GM12878 (cell line): ENCODE results near the gene FOXK2. TPM values are rescaled to one million over a fixed set of nuclear protein-coding genes. Genes with fewer than 3 reads are reported as not detected.

Experiments used
- BMI1 ChIP-seq: fragments of 450-650 bp; IDR thresholded peaks from 2 replicates; pipeline ENCODE4 v1.6.1; 2016; ENCODE audit warnings: mild to moderate bottlenecking, moderate library complexity, borderline replicate concordance
- BRCA1 ChIP-seq: IDR thresholded peaks from 2 replicates; pipeline ENCODE4 v1.6.1; 2011; ENCODE audit warnings: low read depth, low read length, improper control_type of control experiment
- CBFB ChIP-seq: IDR thresholded peaks from 2 replicates; pipeline ENCODE4 v1.6.1; 2016; ENCODE audit warnings: antibody characterized with exemption, low read depth
- CREM ChIP-seq: IDR thresholded peaks from 2 replicates; pipeline ENCODE4 v1.6.1; 2014; ENCODE audit warnings: antibody characterized with exemption, low read depth
- ESRRA ChIP-seq: IDR thresholded peaks from 2 replicates; pipeline ENCODE4 v1.6.1; 2012; ENCODE audit warnings: mild to moderate bottlenecking, low read length, improper control_type of control experiment
- IRF4 ChIP-seq: IDR thresholded peaks from 2 replicates; pipeline ENCODE4 v1.6.1; 2011; ENCODE audit warnings: low read depth, low read length
- JUNB ChIP-seq: IDR thresholded peaks from 2 replicates; pipeline ENCODE4 v1.6.1; 2016; ENCODE audit warnings: antibody characterized with exemption, mild to moderate bottlenecking
- KAT2A ChIP-seq: conservative IDR thresholded peaks from 2 replicates; pipeline ENCODE4 v1.6.1; 2011; ENCODE audit warnings: low read depth, low read length; ENCODE audit not compliant: control insufficient read depth
- LARP7 ChIP-seq: fragments of 450-650 bp; IDR thresholded peaks from 2 replicates; pipeline ENCODE4 v1.6.1; 2017; ENCODE audit warnings: mild to moderate bottlenecking
- MTA2 ChIP-seq: fragments of 450-650 bp; IDR thresholded peaks from 2 replicates; pipeline ENCODE4 v1.6.1; 2016; ENCODE audit warnings: low read depth, mild to moderate bottlenecking, moderate library complexity
- NR2C1 ChIP-seq: fragments of 450-650 bp; IDR thresholded peaks from 2 replicates; pipeline ENCODE4 v1.6.1; 2017; ENCODE audit warnings: antibody characterized with exemption, mild to moderate bottlenecking, moderate library complexity
- RAD21 ChIP-seq: IDR thresholded peaks from 2 replicates; pipeline ENCODE4 v1.6.1; 2011; ENCODE audit warnings: mild to moderate bottlenecking, low read depth, low read length, moderate library complexity; ENCODE audit not compliant: insufficient read depth
- SIX5 ChIP-seq: IDR thresholded peaks from 2 replicates; pipeline ENCODE4 v1.6.1; 2011; ENCODE audit warnings: mild to moderate bottlenecking, low read depth, low read length, moderate library complexity; ENCODE audit not compliant: severe bottlenecking
- SREBF2 ChIP-seq: IDR thresholded peaks from 2 replicates; pipeline ENCODE4 v1.6.1; 2012; ENCODE audit warnings: mild to moderate bottlenecking, low read length
- STAT3 ChIP-seq: IDR thresholded peaks from 2 replicates; pipeline ENCODE4 v1.6.1; 2011; ENCODE audit warnings: low read depth, low read length, improper control_type of control experiment
- WRNIP1 ChIP-seq: IDR thresholded peaks from 2 replicates; pipeline ENCODE4 v1.6.1; 2011; ENCODE audit warnings: low read depth, low read length, improper control_type of control experiment, borderline replicate concordance
- ZNF24 ChIP-seq: fragments of 450-650 bp; IDR thresholded peaks from 2 replicates; pipeline ENCODE4 v1.6.1; 2017; ENCODE audit warnings: antibody characterized with exemption, mild to moderate bottlenecking
- ZNF384 ChIP-seq: IDR thresholded peaks from 2 replicates; pipeline ENCODE4 v1.6.1; 2012; ENCODE audit warnings: low read depth, mild to moderate bottlenecking, low read length, improper control_type of control experiment, borderline replicate concordance
- ZNF622 ChIP-seq: fragments of 450-650 bp; IDR thresholded peaks from 2 replicates; pipeline ENCODE4 v1.6.1; 2017; ENCODE audit warnings: mild to moderate bottlenecking, inconsistent platforms
- polyA plus RNA-seq, 11 experiments: library from polyadenylated mRNA; depleted of rRNA in 4 of 11; unstranded in 6 of 11; stranded (reverse) in 5 of 11; fragments of >200 nt; fragmentation: Nextera tagmentation in 4 of 11; fragmentation: Illumina TruSeq in 1 of 11; extraction: Ambion mirVana in 4 of 11; extraction: Trizol in 1 of 11; gene quantifications; 1 replicate in 1 of 11; 2 replicates in 10 of 11; pipeline versions ENCODE4 v1.2.1 to v1.2.3, GENCODE V29; 2011 to 2016; ENCODE audit warnings: inconsistent platforms in 2 of 11, missing spikeins in 2 of 11, low read depth in 1 of 11
- total RNA-seq, 4 experiments: library from RNA; depleted of rRNA in 3 of 4; stranded (reverse); fragments of >200 nt in 3 of 4; fragmentation: Illumina TruSeq in 1 of 4; extraction: Trizol in 1 of 4; gene quantifications; 2 replicates each; pipeline versions ENCODE4 v1.2.1 to v1.2.3, GENCODE V29; 2013 to 2021
- TF ChIP-seq, protein P1 (sequence below): IDR thresholded peaks from 2 replicates; pipeline ENCODE4 v1.6.1; 2011; ENCODE audit warnings: borderline replicate concordance, low read depth, mild to moderate bottlenecking, moderate library complexity, mixed read lengths, low read length; ENCODE audit not compliant: insufficient read depth; ENCODE audit errors: extremely low read length
- TF ChIP-seq, protein P2 (sequence below): IDR thresholded peaks from 2 replicates; pipeline ENCODE4 v1.6.1; 2011; ENCODE audit warnings: mild to moderate bottlenecking, low read depth, low read length, moderate library complexity; ENCODE audit not compliant: insufficient replicate concordance
- TF ChIP-seq, protein P3 (sequence below): IDR thresholded peaks from 2 replicates; pipeline ENCODE4 v1.6.1; 2012; ENCODE audit warnings: low read depth, low read length, improper control_type of control experiment
- TF ChIP-seq, protein P4 (sequence below): fragments of 450-650 bp; IDR thresholded peaks from 2 replicates; pipeline ENCODE4 v1.6.1; 2017; ENCODE audit warnings: low read depth, mild to moderate bottlenecking, moderate library complexity
- TF ChIP-seq, protein P5 (sequence below): fragments of 450-650 bp; formaldehyde crosslinking; IDR thresholded peaks from 2 replicates; pipeline ENCODE4 v1.4.0; 2020; ENCODE audit warnings: mild to moderate bottlenecking, moderate library complexity

FOXK2 gene
- total and polyA plus RNA-seq, 10 of the 15 experiments (the other 5 are each of a cell fraction or from before 2014, with no cell fraction given): 2.4 to 56.8 (median 34.4) TPM

- TF ChIP-seq, protein P1, sequence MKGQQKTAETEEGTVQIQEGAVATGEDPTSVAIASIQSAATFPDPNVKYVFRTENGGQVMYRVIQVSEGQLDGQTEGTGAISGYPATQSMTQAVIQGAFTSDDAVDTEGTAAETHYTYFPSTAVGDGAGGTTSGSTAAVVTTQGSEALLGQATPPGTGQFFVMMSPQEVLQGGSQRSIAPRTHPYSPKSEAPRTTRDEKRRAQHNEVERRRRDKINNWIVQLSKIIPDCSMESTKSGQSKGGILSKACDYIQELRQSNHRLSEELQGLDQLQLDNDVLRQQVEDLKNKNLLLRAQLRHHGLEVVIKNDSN: no peak
- no peak for TF ChIP-seq ZNF384
- no peak for TF ChIP-seq SIX5
- peak; percentile 53; the same call in 1 of the 2 replicates for TF ChIP-seq CBFB
- TF ChIP-seq MTA2: 0 out of 2 replicates have a peak, but pooled peaks have one; percentile 20
- TF ChIP-seq, protein P2, sequence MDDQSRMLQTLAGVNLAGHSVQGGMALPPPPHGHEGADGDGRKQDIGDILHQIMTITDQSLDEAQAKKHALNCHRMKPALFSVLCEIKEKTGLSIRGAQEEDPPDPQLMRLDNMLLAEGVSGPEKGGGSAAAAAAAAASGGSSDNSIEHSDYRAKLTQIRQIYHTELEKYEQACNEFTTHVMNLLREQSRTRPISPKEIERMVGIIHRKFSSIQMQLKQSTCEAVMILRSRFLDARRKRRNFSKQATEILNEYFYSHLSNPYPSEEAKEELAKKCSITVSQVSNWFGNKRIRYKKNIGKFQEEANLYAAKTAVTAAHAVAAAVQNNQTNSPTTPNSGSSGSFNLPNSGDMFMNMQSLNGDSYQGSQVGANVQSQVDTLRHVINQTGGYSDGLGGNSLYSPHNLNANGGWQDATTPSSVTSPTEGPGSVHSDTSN: no peak
- TF ChIP-seq, protein P3, sequence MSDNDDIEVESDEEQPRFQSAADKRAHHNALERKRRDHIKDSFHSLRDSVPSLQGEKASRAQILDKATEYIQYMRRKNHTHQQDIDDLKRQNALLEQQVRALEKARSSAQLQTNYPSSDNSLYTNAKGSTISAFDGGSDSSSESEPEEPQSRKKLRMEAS: no peak
- peak; percentile 59 for TF ChIP-seq JUNB
- no peak for TF ChIP-seq ZNF622
- no peak for TF ChIP-seq ESRRA
- no peak for TF ChIP-seq LARP7
- TF ChIP-seq BMI1: no peak
- peak; percentile 94 for TF ChIP-seq SREBF2
- no peak for TF ChIP-seq KAT2A
- TF ChIP-seq BRCA1: no peak
- TF ChIP-seq CREM: peak; percentile 66; the same call in 1 of the 2 replicates
- no peak for TF ChIP-seq WRNIP1
- no peak for TF ChIP-seq STAT3
- TF ChIP-seq, protein P4, sequence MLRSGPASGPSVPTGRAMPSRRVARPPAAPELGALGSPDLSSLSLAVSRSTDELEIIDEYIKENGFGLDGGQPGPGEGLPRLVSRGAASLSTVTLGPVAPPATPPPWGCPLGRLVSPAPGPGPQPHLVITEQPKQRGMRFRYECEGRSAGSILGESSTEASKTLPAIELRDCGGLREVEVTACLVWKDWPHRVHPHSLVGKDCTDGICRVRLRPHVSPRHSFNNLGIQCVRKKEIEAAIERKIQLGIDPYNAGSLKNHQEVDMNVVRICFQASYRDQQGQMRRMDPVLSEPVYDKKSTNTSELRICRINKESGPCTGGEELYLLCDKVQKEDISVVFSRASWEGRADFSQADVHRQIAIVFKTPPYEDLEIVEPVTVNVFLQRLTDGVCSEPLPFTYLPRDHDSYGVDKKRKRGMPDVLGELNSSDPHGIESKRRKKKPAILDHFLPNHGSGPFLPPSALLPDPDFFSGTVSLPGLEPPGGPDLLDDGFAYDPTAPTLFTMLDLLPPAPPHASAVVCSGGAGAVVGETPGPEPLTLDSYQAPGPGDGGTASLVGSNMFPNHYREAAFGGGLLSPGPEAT: no peak
- TF ChIP-seq IRF4: peak; percentile 91
- peak; percentile 52 for TF ChIP-seq RAD21
- TF ChIP-seq NR2C1: no peak; the same call in 1 of the 2 replicates
- TF ChIP-seq ZNF24: peak; percentile 99
- TF ChIP-seq, protein P5, sequence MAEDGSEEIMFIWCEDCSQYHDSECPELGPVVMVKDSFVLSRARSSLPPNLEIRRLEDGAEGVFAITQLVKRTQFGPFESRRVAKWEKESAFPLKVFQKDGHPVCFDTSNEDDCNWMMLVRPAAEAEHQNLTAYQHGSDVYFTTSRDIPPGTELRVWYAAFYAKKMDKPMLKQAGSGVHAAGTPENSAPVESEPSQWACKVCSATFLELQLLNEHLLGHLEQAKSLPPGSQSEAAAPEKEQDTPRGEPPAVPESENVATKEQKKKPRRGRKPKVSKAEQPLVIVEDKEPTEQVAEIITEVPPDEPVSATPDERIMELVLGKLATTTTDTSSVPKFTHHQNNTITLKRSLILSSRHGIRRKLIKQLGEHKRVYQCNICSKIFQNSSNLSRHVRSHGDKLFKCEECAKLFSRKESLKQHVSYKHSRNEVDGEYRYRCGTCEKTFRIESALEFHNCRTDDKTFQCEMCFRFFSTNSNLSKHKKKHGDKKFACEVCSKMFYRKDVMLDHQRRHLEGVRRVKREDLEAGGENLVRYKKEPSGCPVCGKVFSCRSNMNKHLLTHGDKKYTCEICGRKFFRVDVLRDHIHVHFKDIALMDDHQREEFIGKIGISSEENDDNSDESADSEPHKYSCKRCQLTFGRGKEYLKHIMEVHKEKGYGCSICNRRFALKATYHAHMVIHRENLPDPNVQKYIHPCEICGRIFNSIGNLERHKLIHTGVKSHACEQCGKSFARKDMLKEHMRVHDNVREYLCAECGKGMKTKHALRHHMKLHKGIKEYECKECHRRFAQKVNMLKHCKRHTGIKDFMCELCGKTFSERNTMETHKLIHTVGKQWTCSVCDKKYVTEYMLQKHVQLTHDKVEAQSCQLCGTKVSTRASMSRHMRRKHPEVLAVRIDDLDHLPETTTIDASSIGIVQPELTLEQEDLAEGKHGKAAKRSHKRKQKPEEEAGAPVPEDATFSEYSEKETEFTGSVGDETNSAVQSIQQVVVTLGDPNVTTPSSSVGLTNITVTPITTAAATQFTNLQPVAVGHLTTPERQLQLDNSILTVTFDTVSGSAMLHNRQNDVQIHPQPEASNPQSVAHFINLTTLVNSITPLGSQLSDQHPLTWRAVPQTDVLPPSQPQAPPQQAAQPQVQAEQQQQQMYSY (CRISPR knock-in tag): no peak
These were observed 25.1 kb upstream of the FOXK2 start (continued) for GRCh38 chr17:82494236-82495055.
